SKM-1 (cell line): ENCODE measurements around the gene TFF3.

Source experiments
- DNase-seq: peaks from one replicate; lab custom pipeline; 2025; ENCODE audit not compliant: unreplicated experiment; lab: John Stamatoyannopoulos, UW

TFF3 gene

GRCh38 chr21:42272984-42273600, 42.1 kb downstream of the TFF3 start:
- DNase-seq = no peak

DNA sequence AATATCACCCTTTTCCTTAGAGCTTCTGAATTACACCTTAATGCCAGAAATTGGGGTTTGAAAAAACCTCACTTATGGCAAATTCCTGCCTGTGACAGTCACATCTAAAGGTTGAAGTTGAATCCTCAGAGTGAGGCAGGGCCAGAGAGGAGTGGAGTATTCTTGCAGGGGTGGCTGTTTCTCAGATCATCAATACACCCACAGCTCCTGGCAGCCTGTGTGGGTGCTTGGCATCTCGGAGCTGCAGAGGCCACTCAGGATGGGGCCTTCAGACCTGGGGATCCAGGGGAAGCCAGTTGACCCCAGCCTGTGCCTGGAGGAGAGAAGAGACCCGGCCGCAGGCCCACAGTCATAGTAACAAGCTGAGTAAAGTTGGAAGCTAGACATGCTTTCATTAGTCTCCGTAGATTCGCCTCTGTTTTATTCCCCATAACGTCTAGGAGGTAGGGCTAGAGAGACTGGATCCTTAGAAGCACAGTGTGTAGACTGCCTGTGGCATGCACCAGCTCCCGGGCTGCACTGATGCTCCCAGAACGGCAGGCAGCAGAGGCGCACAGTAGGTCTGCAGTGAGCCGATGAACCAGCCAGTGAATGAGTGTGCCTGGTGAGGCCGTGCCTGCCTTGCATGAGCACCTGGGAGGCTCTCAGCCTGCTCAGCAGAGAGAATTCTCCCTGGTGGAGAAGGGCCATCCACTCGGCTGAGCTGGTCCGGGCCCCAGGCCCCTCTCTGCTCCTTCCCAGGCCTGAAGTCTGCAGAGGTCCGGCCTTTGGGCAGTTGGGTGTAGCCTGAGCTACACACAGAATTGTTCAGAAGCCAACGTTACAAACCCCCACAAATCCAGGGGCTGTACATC, 42.9 kb downstream of the TFF3 start:
- no peak for DNase-seq

GRCh38 chr21:42271065-42271464, 44.1 kb downstream of the TFF3 start:
- no peak for DNase-seq

DNA sequence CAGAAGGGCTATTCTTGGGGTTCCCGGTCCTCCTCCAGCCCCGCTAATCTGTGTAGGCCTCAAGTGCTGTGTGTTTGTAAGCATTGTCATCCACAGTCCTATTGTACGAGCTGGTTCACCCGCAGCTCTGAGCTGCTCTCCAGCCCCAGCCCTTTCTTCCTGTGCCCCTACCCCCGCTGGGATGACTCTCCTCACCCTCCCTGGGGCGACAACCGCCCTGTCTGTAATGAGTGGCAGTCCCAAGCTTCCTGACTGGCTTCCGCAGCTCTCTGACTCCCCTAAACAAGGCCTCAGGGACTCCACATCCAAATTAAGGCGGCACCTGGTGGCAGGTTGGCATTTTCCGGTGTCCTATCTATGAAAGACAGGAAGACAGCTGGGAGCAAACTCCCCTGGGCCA, 45.8 kb downstream of the TFF3 start:
- DNase-seq = no peak

DNA sequence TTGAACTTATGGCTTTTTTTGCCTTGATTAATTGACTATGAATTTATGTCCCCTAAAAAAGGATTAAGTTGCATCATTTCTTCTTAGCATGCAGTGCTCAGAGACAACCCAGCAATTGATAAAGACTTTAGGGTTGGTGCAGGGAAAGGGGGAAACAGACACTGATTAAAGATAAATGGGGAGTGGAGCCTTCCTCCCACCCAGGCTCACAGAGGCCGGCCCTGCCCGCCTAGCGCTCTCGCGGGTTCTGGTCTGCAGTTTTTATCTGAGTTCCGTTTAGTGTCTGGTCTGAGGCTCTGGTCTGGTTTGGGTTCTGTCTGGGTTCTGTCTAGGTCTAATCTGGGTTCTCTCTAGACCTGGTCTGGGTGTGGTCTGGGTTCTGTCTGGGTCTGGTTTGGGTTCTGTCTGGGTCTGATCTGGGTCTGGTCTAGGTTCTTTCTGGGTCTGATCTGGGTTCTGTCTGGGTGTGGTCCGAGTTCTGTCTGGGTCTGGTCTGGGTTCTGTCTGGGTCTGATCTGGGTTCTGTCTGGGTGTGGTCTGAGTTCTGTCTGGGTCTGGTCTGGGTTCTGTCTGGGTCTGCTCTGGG, 48.1 kb downstream of the TFF3 start:
- no peak for DNase-seq

DNA sequence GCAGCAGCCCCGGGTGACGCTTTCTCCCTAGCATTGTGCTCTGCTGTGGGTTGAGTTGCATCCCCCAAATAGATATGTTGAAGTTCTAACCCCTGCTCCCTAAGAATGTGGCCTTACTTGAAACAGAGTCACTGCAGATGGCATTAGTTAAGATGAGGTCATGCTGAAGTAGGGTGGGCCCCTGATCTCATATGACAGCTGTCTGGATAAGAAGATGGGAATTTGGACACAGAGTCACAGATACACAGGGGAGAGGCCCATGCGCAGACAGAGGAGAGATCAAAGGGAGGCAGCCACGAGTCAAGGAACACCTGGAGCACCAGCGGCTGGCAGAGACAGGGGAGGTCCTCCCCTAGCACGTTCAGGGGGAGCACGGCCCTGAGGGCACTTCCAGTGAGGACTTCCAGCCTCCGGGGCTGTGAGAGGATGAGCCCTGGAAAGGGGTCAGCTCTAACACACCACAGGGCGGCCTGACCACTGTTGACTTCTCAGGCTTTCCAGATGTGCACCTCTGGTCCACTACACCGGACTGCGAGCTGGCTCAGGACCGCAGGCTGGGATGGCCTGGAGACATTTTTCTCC, 49.9 kb downstream of the TFF3 start:
- no peak for DNase-seq

DNA sequence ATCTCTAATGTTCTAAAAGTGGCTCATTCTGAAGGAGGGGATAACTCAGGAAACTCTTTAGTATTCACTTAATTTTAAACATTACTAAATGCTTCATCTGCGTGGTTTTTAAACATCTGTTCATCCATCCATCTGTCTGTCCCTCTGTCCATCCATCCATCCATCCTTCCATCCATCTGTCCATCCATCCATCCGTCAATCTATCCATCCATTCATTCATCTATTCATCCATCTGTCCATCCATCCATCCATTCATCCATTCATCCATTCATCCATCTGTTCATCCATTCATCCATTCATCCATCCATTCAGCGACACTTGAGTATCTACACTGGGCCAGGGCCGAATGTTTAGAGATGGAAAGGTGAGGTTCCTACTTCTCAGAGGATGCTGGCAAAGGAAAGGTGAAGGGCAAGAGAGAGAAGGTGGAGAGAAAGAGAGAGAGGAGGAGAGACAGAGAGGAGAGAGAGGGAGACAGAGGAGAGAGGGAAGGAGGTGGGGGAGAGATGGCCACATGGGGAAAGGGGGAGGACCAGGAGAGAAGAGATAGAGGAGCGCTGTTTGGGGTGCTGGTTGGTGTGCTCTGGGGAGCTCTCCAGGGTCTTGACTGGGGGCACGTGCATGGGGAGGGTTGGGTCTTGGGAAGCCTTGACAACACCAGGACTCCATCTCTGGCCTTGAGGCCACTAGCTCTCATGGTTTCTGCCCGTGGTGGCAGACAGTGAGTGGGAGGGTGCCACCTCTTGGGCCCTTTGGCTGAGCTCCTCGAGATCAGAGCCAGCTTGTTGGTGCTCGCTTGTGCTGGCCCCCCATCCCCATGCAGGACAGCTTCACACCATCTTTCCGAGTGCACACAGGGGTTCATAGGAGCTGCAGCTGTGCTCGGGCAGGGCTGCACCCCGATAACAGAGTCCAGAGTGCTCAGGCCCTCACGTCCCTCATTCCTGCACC, 50.7 kb downstream of the TFF3 start:
- no peak for DNase-seq

DNA sequence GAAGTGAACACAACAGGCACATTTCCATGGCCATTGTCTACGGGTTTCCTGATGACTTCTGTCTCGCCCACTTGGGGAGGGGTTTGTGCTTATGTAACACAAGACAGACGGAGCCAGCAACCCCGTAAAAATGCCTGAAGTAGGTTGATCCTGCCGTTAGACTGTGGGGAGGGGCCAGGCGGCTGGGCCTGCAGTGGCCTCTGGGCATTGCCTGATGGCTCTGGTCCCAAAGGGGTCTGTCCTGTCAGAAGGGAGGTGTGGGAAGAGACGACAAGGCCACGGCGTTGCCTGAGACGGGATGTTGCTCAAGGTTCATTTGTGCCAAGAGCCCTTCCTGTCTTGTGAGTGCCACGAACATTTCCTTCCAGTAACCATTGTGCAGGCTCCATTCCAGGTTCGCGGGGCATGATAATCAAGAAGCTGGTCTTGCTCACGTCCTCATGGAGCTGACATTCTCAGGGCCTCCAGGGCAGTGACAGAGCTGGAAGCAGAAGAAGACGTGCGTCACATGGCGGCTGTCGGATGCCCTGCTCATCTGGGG, 51.5 kb downstream of the TFF3 start:
- DNase-seq = no peak

- no peak for DNase-seq
Observed at GRCh38 chr21:42262831-42263231, 52.4 kb downstream of the TFF3 start.

GRCh38 chr21:42261829-42262200, 53.4 kb downstream of the TFF3 start:
- DNase-seq = no peak
